Mucosa of gallbladder (tissue), 1 donor: ENCODE data around the gene OCIAD1. TPM values are rescaled to one million over a fixed set of nuclear protein-coding genes. Genes with fewer than 3 reads are reported as not detected.
"Not testable (repeated sequence)": the region's sequence is repeated elsewhere in the genome, so short reads cannot be mapped to it uniquely, and the experiment has no call there.

Source experiments
- DNase-seq: peaks from one replicate; pipeline ENCODE4 v3.0.0-alpha.2; 2020; ENCODE audit warnings: low spot score
- total RNA-seq: library from RNA; stranded (reverse); gene quantifications from one replicate; pipeline ENCODE4 v1.2.1, GENCODE V29; 2021
- donor health status: DM: no; HTN: no; CAD: no.

Gene OCIAD1, protein sequence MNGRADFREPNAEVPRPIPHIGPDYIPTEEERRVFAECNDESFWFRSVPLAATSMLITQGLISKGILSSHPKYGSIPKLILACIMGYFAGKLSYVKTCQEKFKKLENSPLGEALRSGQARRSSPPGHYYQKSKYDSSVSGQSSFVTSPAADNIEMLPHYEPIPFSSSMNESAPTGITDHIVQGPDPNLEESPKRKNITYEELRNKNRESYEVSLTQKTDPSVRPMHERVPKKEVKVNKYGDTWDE
- total RNA-seq: 128 TPM

DNA sequence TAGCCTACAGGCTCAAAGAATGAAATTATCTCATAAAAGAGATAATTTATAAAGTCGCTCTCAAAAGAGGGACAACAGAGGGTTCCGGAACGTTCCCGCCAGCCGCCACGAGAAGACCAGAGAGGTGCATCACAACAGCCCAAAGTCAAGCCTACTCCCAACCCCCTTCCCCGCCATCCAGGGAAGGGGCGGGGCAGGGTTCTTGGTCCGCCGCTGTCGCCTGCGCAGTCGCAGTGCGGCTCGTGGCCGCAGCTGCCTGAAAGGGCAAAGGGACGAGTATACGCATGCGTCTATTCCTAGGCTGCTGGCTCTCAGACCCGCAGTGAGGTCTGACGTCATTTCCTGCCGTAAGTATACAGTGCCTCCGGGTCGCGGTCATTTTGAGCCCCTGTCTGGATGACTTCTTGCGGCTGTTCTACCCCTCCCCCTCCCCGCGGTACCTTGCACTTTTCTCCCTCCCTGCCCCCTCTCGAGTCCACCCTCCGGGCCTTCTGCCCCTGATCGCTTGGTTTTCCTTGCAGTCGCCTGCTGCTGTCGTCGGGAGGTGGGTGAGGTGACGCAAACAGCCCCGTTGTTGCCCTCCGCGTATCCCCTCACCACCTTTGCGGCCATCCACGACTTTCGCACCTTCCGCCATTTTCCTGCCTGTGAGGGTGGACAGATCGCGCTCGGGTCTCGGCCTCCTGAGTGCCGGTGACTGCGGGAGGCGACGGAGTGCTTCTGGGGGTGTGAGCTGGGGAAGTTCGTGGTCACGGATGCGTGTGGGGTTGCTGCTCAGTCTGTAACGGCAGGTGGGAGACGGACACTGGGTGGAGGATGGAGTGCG lies at the start of gene OCIAD1:
TSS of gene OCIAD1 (plus strand) at position 383 of the 826 bp plus-strand sequence. CDS start 1,537 bp downstream, outside the sequence.
- DNase-seq: peak; percentile 99

DNA sequence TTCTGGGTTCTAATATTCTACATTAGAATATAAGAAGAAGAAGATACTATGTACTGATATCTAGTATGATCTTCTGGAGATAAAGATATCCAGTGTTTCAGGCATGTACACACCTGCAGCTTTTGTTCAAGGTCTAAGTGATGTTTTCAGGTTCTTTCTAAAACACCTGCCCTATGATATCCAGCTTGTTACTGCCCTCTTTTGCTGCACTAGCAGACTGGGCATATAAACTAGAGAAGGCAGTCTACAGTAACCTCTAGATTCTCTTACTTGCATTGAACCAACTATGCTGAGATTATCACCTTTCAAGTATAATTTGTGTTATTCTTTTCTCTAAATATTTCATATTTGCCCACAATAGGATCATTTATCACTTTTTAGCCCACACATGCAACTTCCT lies 48.9 kb upstream of the OCIAD1 start:
- DNase-seq: no peak

DNA sequence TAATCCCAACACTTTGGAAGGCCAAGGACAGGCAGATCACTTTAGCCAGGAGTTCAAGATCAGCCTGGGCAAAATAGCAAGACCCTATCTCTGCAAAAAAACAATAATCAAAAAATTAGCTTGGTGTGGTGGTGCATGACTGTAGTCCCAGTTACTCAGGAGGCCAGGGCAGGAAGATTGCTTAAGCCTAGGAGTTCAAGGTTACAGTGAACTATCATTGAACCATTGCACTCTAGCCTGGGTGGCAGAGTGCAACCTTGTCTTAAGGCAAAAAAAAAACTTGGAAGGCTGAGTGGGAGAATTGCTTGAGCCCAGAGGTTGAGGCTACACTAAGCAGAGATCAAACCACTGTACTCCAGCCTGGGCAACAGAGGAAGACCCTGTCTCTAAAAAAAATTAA lies 45.6 kb upstream of the OCIAD1 start:
- DNase-seq: no peak

DNA sequence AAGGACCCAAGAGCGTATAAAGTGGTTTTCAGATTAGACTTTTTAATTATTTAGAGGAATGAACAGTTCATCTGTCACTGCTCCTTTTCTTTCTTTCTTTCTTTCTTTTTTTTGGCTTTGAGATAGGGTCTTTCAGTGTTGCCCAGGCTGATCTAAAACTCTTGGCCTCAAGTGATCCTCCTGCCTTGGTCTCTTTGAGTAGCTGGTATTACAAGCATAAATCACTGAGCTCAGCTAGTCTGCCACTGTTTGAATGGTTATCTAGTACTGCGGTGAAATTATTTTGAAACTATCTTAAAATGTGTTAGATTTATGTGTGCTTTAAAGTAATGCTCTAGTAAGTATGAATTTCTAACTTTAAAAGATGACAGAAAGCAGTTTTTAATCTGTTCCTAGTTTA lies 44.3 kb upstream of the OCIAD1 start:
- no peak for DNase-seq

DNA sequence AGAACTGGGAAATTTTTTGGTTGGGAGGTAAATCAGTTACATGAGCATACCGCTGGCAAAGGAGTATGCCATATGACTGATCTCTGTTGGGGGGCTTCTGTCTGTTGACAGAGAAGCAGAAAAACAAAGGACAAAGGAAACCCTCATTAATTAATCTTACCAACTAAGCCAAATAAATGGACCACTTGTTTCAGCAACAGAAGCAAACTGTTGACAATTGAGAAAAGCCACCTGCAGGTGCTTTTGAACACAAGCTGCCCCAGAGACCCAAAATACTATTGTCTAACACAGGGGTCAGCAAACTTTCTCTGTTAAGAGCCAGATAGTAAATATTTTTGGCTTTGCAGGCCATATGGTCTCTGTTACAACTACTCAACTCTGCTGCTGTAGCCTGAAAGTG lies 43.8 kb upstream of the OCIAD1 start:
- no peak for DNase-seq

DNA sequence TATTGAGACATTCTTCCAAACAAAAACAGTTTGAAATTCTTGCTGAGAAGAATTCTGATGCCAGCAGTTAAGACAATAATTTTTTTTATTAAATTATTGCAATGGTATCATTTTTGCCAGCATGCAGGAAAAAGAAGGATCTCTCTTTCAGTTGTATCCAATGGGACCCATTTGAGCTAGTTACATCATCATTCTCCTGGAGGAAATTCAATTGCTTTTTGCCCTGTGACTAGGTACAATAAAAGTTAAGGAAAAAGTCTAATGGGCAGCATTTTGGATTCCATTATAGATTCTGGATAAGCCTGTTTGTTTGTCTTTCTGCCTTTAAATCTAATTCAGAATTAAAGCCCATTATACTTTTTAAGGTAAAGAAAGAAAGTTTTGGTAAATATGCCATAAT lies 40.3 kb upstream of the OCIAD1 start:
- no peak for DNase-seq

DNA sequence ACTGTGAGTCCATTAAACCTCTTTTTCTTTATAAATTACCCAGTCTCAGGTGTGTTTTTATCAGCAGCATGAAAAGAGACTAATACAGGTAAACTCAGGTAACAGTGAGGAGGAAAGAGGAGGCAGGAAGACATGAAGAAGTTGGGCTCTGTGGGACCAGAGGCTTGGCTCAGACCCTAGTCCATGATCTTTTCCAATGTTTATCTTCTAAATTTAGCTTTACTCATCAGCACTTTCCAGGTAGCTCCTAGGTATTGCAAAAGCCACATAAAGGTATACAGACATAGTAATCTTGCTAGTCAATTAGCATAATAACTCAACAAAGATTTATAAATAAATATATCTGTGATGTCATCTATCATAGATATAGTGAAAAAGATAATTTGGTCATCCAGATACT lies 39.6 kb upstream of the OCIAD1 start:
- no peak for DNase-seq

DNA sequence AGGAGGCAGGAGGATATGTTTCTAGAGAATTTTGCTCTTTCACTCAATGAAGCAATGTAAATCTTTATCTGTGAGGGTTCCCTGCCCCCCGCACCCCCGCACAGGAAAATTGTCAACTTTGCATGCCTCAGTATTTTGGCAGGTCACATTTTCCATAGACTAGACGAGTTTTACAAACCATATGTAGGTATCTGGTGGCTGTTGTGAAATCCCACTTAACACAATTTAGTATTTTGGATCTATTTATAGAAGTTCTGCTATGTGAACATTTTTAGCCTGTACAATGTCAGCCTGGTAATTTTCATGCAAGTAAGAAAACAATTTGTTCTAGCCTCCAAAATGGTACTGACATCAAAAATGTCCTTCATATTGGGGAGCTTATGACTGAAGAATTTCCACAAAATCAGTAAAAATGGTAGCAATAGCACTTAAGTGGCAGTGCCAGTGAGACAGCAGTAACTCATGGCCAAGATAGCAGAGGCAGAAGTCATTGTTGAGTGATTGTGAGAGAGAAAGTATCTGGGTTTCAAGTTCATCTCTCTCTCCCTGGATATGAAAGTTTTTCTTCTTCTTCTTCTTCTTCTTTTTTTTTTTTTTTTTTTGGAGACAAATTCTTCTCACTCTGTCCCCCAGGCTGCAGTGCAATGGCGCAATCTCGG lies 38.4 kb upstream of the OCIAD1 start:
- DNase-seq: no peak

DNA sequence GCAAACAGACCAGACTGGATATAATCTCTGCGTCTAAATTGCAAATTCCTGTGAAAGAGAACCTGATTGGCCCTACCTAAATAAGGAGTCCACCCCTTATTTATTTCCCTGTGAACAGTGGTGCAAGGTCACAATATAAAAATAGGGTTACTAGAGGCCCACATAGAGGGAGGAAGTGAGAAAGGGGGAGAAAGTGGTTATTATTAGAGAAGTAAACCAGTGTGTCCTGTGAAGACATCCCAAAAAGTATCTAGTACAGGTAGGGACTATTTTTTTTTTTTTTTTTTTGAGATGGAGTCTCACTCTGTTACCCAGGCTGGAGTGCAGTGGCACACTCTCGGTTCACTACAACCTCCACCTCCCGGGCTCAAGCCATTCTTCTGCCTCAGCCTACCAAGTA lies 35.8 kb upstream of the OCIAD1 start:
- DNase-seq: no peak

DNA sequence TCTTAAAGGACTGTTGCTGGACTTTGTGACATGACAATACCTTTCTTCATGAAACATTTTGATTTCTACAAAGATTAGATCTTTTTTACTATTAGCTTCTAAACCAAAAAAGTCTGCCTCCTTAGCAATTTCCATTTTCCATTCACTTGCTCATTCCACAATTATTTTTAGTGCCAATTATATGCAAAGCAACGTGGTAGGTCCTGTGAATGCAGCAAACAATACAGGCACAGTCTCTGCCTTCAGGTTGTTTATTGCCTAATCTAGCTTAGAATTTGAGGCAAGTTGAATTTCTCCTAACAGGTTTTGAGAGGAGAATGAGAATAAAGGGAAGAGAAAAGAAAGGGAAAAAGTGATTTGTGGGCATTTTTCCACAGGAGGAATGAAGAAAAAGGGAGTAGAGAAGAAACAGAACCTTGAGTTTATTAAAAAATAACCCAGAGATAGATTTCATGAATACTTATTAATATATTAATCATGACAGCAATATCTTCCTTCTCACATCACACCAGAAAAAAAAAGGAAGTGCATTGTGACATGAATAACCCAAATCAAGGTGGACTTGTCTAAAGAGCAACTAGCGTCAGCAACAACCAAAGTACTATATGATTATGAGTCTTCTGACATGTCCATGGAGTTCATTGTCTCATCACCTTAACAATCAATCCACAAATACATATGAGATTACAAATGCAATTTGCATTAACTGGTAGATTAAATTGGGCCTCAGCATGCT lies 34.5 kb upstream of the OCIAD1 start:
- no peak for DNase-seq

DNA sequence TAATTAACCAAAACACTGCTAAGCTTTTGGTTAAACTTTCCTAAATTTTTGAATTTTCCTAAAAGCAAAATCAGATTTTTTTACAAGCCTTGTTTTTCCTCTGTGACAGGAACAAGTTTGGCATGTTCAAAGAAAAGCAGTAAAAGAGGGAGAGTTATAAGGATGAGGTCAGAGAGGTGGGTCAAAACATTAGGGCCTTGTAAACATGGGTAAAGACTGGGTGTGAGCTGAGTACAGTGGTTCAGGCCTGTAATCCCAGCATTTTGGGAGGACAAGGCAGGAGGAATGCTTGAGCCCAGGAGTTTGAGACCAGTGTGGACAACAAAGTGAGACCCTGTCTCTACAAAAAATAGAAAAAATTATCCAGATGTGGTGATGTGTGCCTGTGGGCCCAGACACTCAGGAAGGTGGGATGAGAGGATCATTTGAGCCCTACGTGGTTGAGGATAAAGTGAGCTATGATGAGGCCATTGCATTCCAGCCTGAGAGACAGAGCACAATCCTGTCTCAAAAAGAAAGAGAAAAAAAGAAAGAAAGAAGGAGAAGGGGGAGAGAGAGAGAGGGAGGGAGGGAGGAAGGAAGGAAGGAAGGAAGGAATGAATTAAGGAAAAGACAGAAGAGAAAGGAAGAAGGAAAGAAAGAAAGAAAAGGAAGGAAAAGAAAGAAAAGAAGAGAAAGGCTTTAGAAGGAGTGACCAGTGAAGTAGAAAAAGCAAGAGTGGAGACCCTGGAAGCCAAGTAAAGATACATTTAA lies 33.8 kb upstream of the OCIAD1 start:
- DNase-seq: no peak

DNA sequence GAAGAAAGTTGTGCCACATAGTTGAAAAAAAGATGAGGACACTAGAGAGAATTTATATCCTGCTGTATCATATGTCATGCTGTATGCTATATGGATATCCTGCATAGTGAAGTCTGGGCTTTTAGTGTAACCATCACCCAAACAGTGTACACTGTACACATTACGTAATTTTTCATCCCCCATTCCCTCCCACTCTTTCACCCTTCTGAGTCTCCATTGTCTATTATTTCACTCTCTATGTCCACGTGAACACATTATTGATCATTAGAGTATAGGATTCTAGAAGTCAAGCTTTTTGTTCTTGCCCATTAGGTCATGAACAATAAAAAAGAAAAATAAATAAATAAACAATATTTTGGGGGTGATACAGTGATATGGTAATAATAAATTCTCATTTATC lies 32.8 kb upstream of the OCIAD1 start:
- DNase-seq: no peak

DNA sequence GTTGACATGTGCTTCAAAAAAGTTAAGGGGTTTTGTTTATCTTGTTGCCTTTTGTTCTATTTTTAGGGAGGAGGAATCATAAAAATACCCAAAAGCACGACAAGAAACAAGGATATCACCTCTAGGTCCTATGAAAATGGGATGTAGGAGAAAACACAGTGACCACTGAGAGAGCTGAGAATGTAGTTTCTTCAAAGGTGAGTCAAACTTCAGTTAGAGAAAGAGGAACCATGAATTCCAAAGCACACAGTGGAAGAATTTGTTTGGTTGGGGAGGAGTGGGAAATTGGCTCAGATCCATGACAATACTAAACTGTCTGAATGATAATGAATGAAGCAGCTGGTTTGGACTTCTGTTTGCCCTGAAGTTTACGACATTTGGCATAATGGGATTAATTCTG lies 31.7 kb upstream of the OCIAD1 start:
- DNase-seq: no peak

DNA sequence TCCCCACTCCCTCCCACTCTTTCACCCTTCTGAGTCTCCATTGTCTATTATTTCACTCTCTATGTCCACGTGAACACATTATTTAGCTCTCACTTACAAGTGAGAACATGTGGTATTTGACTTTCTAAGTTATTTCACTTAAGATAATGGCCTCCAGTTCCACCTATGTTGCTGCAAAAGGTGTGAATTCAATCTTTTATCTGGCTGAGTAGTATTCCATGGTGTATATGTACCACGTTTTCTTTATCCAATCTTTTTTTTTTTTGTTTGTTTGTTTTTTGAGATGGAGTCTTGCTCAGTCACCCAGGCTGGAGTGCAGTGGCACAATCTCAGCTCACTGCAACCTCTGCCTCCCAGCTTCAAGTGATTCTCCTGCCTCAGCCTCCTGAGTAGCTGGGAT lies 30.7 kb upstream of the OCIAD1 start:
- DNase-seq: not testable (repeated sequence)

DNA sequence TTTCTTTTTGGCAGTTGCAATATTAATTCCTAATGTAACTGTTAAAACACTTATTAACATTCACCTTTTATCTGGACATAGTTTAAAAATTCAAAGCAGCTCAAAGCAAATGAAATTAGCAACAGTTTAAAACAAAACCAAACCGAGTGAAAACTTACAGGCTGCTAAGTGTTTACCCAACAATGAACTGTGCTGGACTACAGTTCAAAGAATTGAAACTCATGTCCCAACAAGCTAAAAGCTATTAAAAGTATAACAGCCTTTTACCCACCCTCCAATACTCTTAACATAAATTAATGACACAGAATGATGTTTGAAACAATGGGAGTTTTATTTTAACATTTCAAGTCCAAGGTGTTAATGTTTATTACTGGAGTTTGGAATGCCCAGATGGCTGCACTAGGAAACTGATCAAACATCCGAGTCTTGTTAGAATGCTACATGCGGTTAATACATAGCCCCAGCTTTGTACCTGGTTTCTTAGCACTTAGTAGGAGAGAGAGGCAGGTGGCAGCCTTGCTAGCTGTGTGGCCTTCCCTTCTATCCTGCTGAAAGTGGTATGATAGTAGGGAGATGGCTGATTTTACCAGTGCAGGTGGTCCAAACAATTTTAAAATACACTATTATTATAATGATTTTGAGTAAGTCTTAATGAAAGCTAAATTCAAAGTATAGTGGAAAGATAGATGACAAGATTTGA lies 29.7 kb upstream of the OCIAD1 start:
- DNase-seq: no peak

DNA sequence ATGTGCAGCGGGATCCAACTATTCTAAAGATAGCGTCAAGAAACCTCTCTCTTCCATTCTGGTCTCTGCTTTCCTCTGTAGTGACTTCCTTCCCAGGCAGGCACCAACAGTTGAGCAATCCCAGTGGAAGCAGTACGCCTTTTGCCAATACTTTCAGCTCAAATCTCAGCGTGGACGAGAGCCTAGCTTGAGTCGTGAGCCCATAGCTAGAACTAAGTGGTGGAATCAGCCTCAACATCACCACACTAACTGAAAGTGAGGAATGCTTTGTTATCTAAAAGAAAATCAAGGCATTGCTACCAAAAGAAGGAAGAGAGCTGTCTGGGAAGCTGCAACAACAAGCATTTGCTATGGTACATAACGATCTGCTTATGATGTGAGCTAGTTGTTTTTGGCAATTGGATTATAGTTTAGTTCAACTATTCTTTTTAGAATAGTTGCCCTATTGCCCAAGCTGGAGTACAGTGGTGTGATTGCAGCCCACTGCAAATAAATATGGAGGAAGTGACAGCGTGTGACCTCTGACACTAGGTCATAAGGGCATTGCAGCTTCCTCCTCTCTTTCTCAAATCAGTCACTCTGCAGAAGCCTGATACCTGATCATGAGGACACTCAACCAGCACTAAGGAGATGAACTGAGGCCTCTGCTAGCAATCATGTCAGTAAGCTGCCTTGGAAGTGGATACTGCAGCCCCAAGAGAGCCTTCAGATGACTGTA lies 26.1 kb upstream of the OCIAD1 start:
- no peak for DNase-seq

DNA sequence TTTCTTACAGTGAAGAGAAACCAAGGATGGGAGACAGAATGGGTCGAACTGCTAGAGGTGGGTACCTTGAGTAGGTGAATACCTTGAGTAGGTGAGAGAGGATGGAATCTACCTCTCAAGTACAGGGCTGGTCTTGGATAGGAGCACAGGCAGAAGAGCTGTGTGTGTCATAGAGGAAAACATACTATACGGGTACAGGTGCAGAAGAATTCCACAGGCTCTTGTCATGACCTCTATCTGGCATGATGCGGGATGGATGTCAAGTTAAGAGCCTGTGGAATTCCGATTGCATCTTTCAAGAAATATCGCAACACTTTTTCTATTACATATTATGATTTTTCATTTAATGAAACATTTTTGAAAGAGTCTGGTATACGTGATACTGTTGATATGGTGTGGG lies 18.0 kb upstream of the OCIAD1 start:
- no peak for DNase-seq

DNA sequence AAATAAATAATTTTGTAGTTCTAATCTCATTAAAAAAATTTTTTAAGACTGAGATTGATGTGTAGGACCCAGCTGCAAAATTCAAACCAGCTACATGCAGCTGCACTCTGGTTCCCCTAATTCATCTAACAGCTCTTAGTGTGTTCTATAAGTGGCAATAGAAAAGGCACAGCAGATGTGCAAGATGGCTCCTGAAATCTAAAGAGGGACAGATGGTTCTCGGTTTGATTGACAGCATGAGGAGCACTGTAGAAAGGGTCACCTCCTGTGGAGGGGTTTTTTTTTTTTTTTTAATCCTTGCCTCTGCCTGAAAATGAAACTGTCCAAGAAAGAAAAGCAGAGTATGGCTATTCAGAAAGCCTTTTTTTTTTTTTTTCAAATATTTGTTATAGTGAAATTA lies 16.9 kb upstream of the OCIAD1 start:
- DNase-seq: no peak

DNA sequence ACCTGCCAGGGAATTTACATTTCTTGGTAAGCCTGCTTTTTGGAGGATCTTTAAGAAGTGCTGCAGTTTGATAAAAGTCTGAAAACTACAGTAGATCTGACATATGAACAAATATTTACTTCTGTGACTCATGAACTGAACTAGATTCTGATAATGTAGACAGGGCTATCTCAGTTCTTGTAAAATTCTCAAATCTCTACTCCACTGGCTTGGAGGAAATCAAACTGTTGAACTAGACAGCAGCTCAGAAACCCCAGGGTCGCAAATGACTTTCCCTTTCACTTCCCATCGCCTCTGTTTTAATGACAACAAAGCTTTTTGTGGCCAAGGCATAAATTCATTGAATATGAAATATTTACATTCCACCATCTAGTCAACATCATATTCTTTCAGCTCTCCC lies 15.4 kb upstream of the OCIAD1 start:
- no peak for DNase-seq

DNA sequence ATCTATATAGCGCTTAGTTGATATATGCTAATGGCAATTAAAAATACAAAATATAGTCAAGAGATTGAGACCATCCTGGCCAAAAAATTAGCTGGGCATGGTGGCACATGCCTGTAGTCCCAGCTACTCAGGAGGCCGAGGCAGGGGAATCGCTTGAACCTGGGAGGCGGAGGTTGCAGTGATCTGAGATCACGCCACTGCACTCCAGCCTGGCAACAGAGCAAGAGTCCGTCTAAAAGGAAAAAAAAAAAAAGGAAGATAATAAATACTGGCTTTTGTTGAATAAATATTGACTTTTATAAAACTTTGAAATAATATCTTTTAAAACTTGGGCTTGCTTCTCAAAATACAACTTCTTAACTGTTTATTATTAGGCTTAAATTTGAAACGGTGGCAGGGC lies 14.6 kb upstream of the OCIAD1 start:
- DNase-seq: not testable (repeated sequence)
